Nephron progenitor cell (in vitro differentiated cells): ENCODE results near the gene MUSTN1.

Experiments
- DNase-seq: peaks from one replicate; pipeline ENCODE4 v3.0.0; 2021
- H3K27ac Mint-ChIP-seq: 2 replicates; pipeline ENCODE4 v1.8.0; 2021; ENCODE audit warnings: mild to moderate bottlenecking, moderate library complexity, mixed read lengths
- H3K27me3 Mint-ChIP-seq: 2 replicates; pipeline ENCODE4 v1.8.0; 2021; ENCODE audit warnings: mild to moderate bottlenecking, low read depth, mixed read lengths; ENCODE audit not compliant: poor library complexity
- H3K36me3 Mint-ChIP-seq: 2 replicates; pipeline ENCODE4 v1.8.0; 2021; ENCODE audit warnings: low read depth, mixed read lengths
- H3K4me1 Mint-ChIP-seq: 2 replicates; pipeline ENCODE4 v1.8.0; 2021; ENCODE audit warnings: mixed read lengths
- H3K4me3 Mint-ChIP-seq: 2 replicates; pipeline ENCODE4 v1.8.0; 2021; ENCODE audit warnings: mild to moderate bottlenecking, moderate library complexity, mixed read lengths
- H3K9me3 Mint-ChIP-seq: 2 replicates; pipeline ENCODE4 v1.8.0; 2021; ENCODE audit warnings: mild to moderate bottlenecking, moderate library complexity, mixed read lengths
- CTCF ChIP-seq: fragments of 200-600 bp; sonication (generic); IDR thresholded peaks from 2 replicates; pipeline ENCODE4 v1.5.0; 2021; ENCODE audit warnings: antibody characterized with exemption

Gene MUSTN1

GRCh38 chr3:52817221-52817620 is 17.6 kb downstream of the MUSTN1 start:
- Mint-ChIP-seq H3K4me3 (no peak overlapping the region), H3K27ac (no peak overlapping the region), H3K4me1 (peaks cover 32% of the 10 kb centered on the region), H3K36me3 (no peaks in the 10 kb centered on the region), H3K27me3 (peaks cover 4% of the 10 kb centered on the region), H3K9me3 (no peaks in the 10 kb centered on the region)
- TF ChIP-seq CTCF: no peak
- no peak for DNase-seq

GRCh38 chr3:52816654-52817053 is 18.2 kb downstream of the MUSTN1 start:
- DNase-seq: no peak
- H3K9me3 Mint-ChIP-seq: no peaks in the 10 kb centered on the region
- H3K27me3 Mint-ChIP-seq: peaks cover 7% of the 10 kb centered on the region
- no peaks in the 10 kb centered on the region for H3K36me3 Mint-ChIP-seq
- no peak for TF ChIP-seq CTCF
- H3K4me1 Mint-ChIP-seq: peaks cover 28% of the 10 kb centered on the region
- no peak overlapping the region for H3K27ac Mint-ChIP-seq
- H3K4me3 Mint-ChIP-seq: no peak overlapping the region

- DNase-seq: no peak
- peaks cover 27% of the 10 kb centered on the region for H3K4me1 Mint-ChIP-seq
- no peak for TF ChIP-seq CTCF
- no peak overlapping the region for H3K4me3 Mint-ChIP-seq
- H3K9me3 Mint-ChIP-seq: no peaks in the 10 kb centered on the region
- peaks cover 7% of the 10 kb centered on the region for H3K27me3 Mint-ChIP-seq
- H3K36me3 Mint-ChIP-seq: no peaks in the 10 kb centered on the region
- no peak overlapping the region for H3K27ac Mint-ChIP-seq
These were observed 18.6 kb downstream of the MUSTN1 start for GRCh38 chr3:52816199-52816598.

GRCh38 chr3:52813810-52814209 is 21.0 kb downstream of the MUSTN1 start:
- H3K9me3 Mint-ChIP-seq: no peaks in the 10 kb centered on the region

GRCh38 chr3:52811452-52812011 is 23.3 kb downstream of the MUSTN1 start:
- no peaks in the 10 kb centered on the region for H3K4me1 Mint-ChIP-seq
- no peak for DNase-seq
- H3K27ac Mint-ChIP-seq: no peak overlapping the region
- no peaks in the 10 kb centered on the region for H3K36me3 Mint-ChIP-seq
- no peak for TF ChIP-seq CTCF
- H3K4me3 Mint-ChIP-seq: no peak overlapping the region
- no peaks in the 10 kb centered on the region for H3K9me3 Mint-ChIP-seq
- H3K27me3 Mint-ChIP-seq: peaks cover 11% of the 10 kb centered on the region

More at GRCh38 chr3:52813810-52814209, 21.0 kb downstream of the MUSTN1 start:
- Mint-ChIP-seq H3K27ac (no peak overlapping the region), H3K4me3 (no peak overlapping the region), H3K4me1 (peaks cover 6% of the 10 kb centered on the region), H3K27me3 (peaks cover 7% of the 10 kb centered on the region), H3K36me3 (no peaks in the 10 kb centered on the region)
- no peak for DNase-seq
- TF ChIP-seq CTCF: no peak

GRCh38 chr3:52810923-52811322 is 23.9 kb downstream of the MUSTN1 start:
- Mint-ChIP-seq H3K9me3 (no peaks in the 10 kb centered on the region), H3K4me3 (no peak overlapping the region), H3K36me3 (no peaks in the 10 kb centered on the region), H3K4me1 (no peaks in the 10 kb centered on the region), H3K27ac (no peak overlapping the region), H3K27me3 (peaks cover 11% of the 10 kb centered on the region)
- no peak for TF ChIP-seq CTCF
- no peak for DNase-seq
